SK-N-SH (cell line): ENCODE data around the gene FEM1B. TPM values are rescaled to one million over a fixed set of nuclear protein-coding genes. Genes with fewer than 3 reads are reported as not detected.

ENCODE experiments used
- CTCF ChIA-PET: fragments of 300-600, 350-600 bp; formaldehyde crosslinking; extraction: SDS; loops from one replicate; lab custom pipeline; 2021; lab: Yijun Ruan, JAX
- POLR2A ChIA-PET: fragments of 350-600 bp; sonication (Branson Sonifier 250); formaldehyde crosslinking; extraction: SDS; loops from one replicate; lab custom pipeline; 2020; ENCODE audit warnings: antibody characterized with exemption, inconsistent platforms; lab: Yijun Ruan, JAX
- DNase-seq: peaks from one replicate; pipeline ENCODE4 v3.0.0; 2012
- H2AFZ ChIP-seq: fragments of 200-600 bp; sonication (generic); 2 replicates; pipeline ENCODE4 v1.8.1; 2016; ENCODE audit warnings: antibody characterized with exemption, mild to moderate bottlenecking, low read depth
- H3F3A ChIP-seq: fragments of 200-600 bp; sonication (generic); replicated peaks from 2 replicates; pipeline ENCODE3; 2016; ENCODE audit warnings: antibody characterized with exemption, mild to moderate bottlenecking; ENCODE audit not compliant: insufficient read depth
- H3K27ac ChIP-seq, 2 experiments: fragments of 200-500 bp in 1 of 2; fragments of 200-600 bp in 1 of 2; sonication (Bioruptor generic) in 1 of 2; sonication (generic), shearing (Covaris generic) in 1 of 2; 2 replicates each; pipeline versions ENCODE4 v1.5.1 to v1.6.1; 2014 to 2016; ENCODE audit warnings: low read depth in 2 of 2, inconsistent platforms in 1 of 2, low read length in 1 of 2, mild to moderate bottlenecking in 1 of 2, mixed read lengths in 1 of 2
- H3K27me3 ChIP-seq: fragments of 200-600 bp; sonication (generic), shearing (Covaris generic); 2 replicates; pipeline ENCODE4 v1.6.1; 2016; ENCODE audit warnings: mixed run types; ENCODE audit not compliant: insufficient read depth
- H3K36me3 ChIP-seq, 2 experiments: fragments of 200-500 bp in 1 of 2; fragments of 200-600 bp in 1 of 2; sonication (Bioruptor generic) in 1 of 2; sonication (generic) in 1 of 2; replicated peaks in 1 of 2; 2 replicates each; pipeline versions ENCODE3 to v1.5.1; 2014 to 2016; ENCODE audit warnings: low read length in 1 of 2, mild to moderate bottlenecking in 1 of 2; ENCODE audit not compliant: insufficient read depth in 2 of 2, control insufficient read depth in 1 of 2
- H3K4me1 ChIP-seq, 2 experiments: fragments of 200-500 bp in 1 of 2; fragments of 200-600 bp in 1 of 2; sonication (Bioruptor generic) in 1 of 2; sonication (generic), shearing (Covaris generic) in 1 of 2; 2 replicates each; pipeline versions ENCODE4 v1.5.1 to v1.6.1; 2014 to 2016; ENCODE audit warnings: low read depth in 1 of 2, low read length in 1 of 2, mixed run types in 1 of 2; ENCODE audit not compliant: insufficient read depth in 2 of 2, control insufficient read depth in 1 of 2
- H3K4me2 ChIP-seq: fragments of 200-600 bp; sonication (generic), shearing (Covaris generic); 2 replicates; pipeline ENCODE4 v1.6.1; 2017; ENCODE audit warnings: mixed run types
- H3K4me3 ChIP-seq, 2 experiments: fragments of 200-500 bp in 1 of 2; fragments of 200-600 bp in 1 of 2; sonication (Bioruptor generic) in 1 of 2; sonication (generic), shearing (Covaris generic) in 1 of 2; 2 replicates each; pipeline versions ENCODE4 v1.5.1 to v1.8.1; 2014 to 2016; ENCODE audit warnings: low read depth in 2 of 2, inconsistent platforms in 1 of 2, low read length in 1 of 2, mild to moderate bottlenecking in 1 of 2, mixed read lengths in 1 of 2, moderate library complexity in 1 of 2
- H3K79me2 ChIP-seq: fragments of 200-600 bp; sonication (generic); 2 replicates; pipeline ENCODE4 v1.8.1; 2017; ENCODE audit warnings: mild to moderate bottlenecking; ENCODE audit not compliant: insufficient read depth
- H3K9ac ChIP-seq: fragments of 200-600 bp; sonication (generic); 2 replicates; pipeline ENCODE4 v1.6.1; 2017; ENCODE audit warnings: mixed run types
- H3K9me2 ChIP-seq: fragments of 200-600 bp; sonication (generic); 2 replicates; pipeline ENCODE4 v1.6.1; 2017; ENCODE audit warnings: mixed run types
- H3K9me3 ChIP-seq: fragments of 200-600 bp; sonication (generic); 2 replicates; pipeline ENCODE4 v1.6.1; 2017; ENCODE audit warnings: mixed run types, mild to moderate bottlenecking, moderate library complexity
- H4K20me1 ChIP-seq: fragments of 200-600 bp; sonication (generic); 2 replicates; pipeline ENCODE4 v1.6.1; 2017; ENCODE audit warnings: mild to moderate bottlenecking, mixed run types; ENCODE audit not compliant: insufficient read depth
- CHD2 ChIP-seq: fragments of 150-350 bp; IDR thresholded peaks from 2 replicates; pipeline ENCODE4 v1.6.1; 2018; ENCODE audit warnings: low read length; ENCODE audit not compliant: partially characterized antibody
- EP300 ChIP-seq, 2 experiments: IDR thresholded peaks; 2 replicates each; pipeline versions ENCODE4 v1.4.0 to v1.6.1; 2012; ENCODE audit warnings: borderline replicate concordance in 1 of 2, low read depth in 1 of 2, low read length in 1 of 2
- EZH2phosphoT487 ChIP-seq: fragments of 200-600 bp; sonication (generic); IDR thresholded peaks from 2 replicates; pipeline ENCODE4 v1.6.1; 2017; ENCODE audit warnings: low read depth, mixed run types, mild to moderate bottlenecking, antibody characterized with exemption, moderate library complexity, borderline replicate concordance
- FOSL2 ChIP-seq: IDR thresholded peaks from 2 replicates; pipeline ENCODE4 v1.4.0; 2012; ENCODE audit warnings: low read depth, mild to moderate bottlenecking, moderate library complexity, borderline replicate concordance
- FOXJ3 ChIP-seq: sonication (generic); formaldehyde crosslinking; IDR thresholded peaks from 2 replicates; pipeline ENCODE4 v1.5.1; 2020; ENCODE audit warnings: mild to moderate bottlenecking, missing genetic modification reagents
- GABPA ChIP-seq: IDR thresholded peaks from 2 replicates; pipeline ENCODE4 v1.4.0; 2012; ENCODE audit warnings: low read depth, mild to moderate bottlenecking
- MAX ChIP-seq: IDR thresholded peaks from 2 replicates; pipeline ENCODE4 v1.4.0; 2012; ENCODE audit warnings: low read depth
- MEF2A ChIP-seq: IDR thresholded peaks from 2 replicates; pipeline ENCODE4 v1.4.0; 2012; ENCODE audit warnings: low read depth, borderline replicate concordance
- PBX3 ChIP-seq: IDR thresholded peaks from 2 replicates; pipeline ENCODE4; 2012
- RAD21 ChIP-seq: IDR thresholded peaks from 2 replicates; pipeline ENCODE4 v1.6.1; 2012; ENCODE audit warnings: mild to moderate bottlenecking, low read length
- RCOR1 ChIP-seq: fragments of 150-350 bp; IDR thresholded peaks from 2 replicates; pipeline ENCODE4 v1.6.1; 2017; ENCODE audit warnings: antibody characterized with exemption, low read length
- RXRA ChIP-seq: IDR thresholded peaks from 2 replicates; pipeline ENCODE4 v1.4.0; 2012; ENCODE audit warnings: low read depth, mild to moderate bottlenecking, borderline replicate concordance
- SIN3A ChIP-seq: IDR thresholded peaks from 2 replicates; pipeline ENCODE4 v1.6.1; 2012; ENCODE audit warnings: low read depth, mild to moderate bottlenecking, low read length, moderate library complexity, borderline replicate concordance
- TEAD4 ChIP-seq: IDR thresholded peaks from 2 replicates; pipeline ENCODE4 v1.4.0; 2012; ENCODE audit warnings: mild to moderate bottlenecking, borderline replicate concordance; ENCODE audit not compliant: insufficient read depth
- USF2 ChIP-seq: fragments of 150-350 bp; IDR thresholded peaks from 2 replicates; pipeline ENCODE4 v1.6.1; 2017; ENCODE audit warnings: antibody characterized with exemption, low read length, low read depth, borderline replicate concordance
- YY1 ChIP-seq: IDR thresholded peaks from 2 replicates; pipeline ENCODE4 v1.4.0; 2012; ENCODE audit warnings: low read depth, mild to moderate bottlenecking
- ZBTB33 ChIP-seq: IDR thresholded peaks from 2 replicates; pipeline ENCODE4 v1.4.0; 2012; ENCODE audit warnings: low read depth, borderline replicate concordance
- WGBS: methylation state at CpG from one replicate; pipeline ENCODE4 v1.1.6; 2017; ENCODE audit warnings: low lambda C conversion rate; 5-methylcytosine and 5-hydroxymethylcytosine counted together
- polyA plus RNA-seq, 3 experiments: library from polyadenylated mRNA; depleted of rRNA; stranded (reverse); fragments of >200 nt; gene quantifications; 2 replicates each; pipeline ENCODE4 v1.2.3, GENCODE V29; 2012

The FEM1B gene
- polyA plus RNA-seq, 1 of the 3 experiments (the other 2 are of a cell fraction): 14.0 TPM

- Histone ChIP-seq H3K9me3 (no peaks in the 10 kb centered on the region), H3K9ac (no peak overlapping the region), H3K9me2 (no peaks in the 10 kb centered on the region), H2AFZ (no peak overlapping the region), H3K4me3 (no peak overlapping the region), H4K20me1 (no peaks in the 10 kb centered on the region), H3K27me3 (no peaks in the 10 kb centered on the region), H3K27ac (no peak overlapping the region), H3F3A (no peaks in the 10 kb centered on the region), H3K79me2 (no peaks in the 10 kb centered on the region), H3K4me1 (peaks cover 0 to 9% of the 10 kb centered on the region in 2 experiments; a peak in 1 of 4 replicates), H3K4me2 (no peak overlapping the region), H3K36me3 (no peaks in the 10 kb centered on the region)
- CTCF ChIA-PET: interaction anchor here (1.2 to 8.0 kb wide), 3 partner anchors 9 to 62 kb away, joined by 3 to 75 read pairs (median 15); no protein-coding TSS in a partner anchor
- TF ChIP-seq SIN3A (no peak), MAX (no peak), PBX3 (no peak), EZH2phosphoT487 (no peak), CHD2 (no peak), RCOR1 (no peak), ZBTB33 (no peak), EP300 (IDR thresholded peaks at IDR 0.05; ENCODE audit: borderline replicate concordance in 1 of 2, low read depth in 1 of 2, low read length in 1 of 2) (no peak), RXRA (no peak), RAD21 (no peak)
- POLR2A ChIA-PET: no interaction called here
- WGBS: 67% methylated on average over 1 of the region's 1 CpG
- peak; percentile 2 for DNase-seq
Observed at GRCh38 chr15:68315035-68315434, 37.5 kb downstream of the FEM1B start.

- Histone ChIP-seq H3K9me3 (no peaks in the 10 kb centered on the region), H3K4me1 (peaks cover 0 to 4% of the 10 kb centered on the region in 2 experiments; a peak in 1 of 4 replicates), H3K4me3 (no peak overlapping the region), H3K9me2 (no peaks in the 10 kb centered on the region), H3K4me2 (no peak overlapping the region), H3K9ac (no peak overlapping the region), H3K79me2 (no peaks in the 10 kb centered on the region), H2AFZ (no peak overlapping the region), H4K20me1 (no peaks in the 10 kb centered on the region), H3K27ac (no peak overlapping the region), H3K36me3 (no peaks in the 10 kb centered on the region), H3F3A (no peaks in the 10 kb centered on the region), H3K27me3 (no peaks in the 10 kb centered on the region)
- ChIA-PET CTCF (interaction anchor here (1.2 to 8.0 kb wide), 3 partner anchors 10 to 63 kb away, joined by 3 to 75 read pairs (median 15); no protein-coding TSS in a partner anchor), POLR2A (no interaction called here)
- no peak for DNase-seq
- 97% methylated on average over 11 of the region's 11 CpGs for WGBS
- TF ChIP-seq RAD21 (no peak), MEF2A (no peak), TEAD4 (no peak), SIN3A (no peak), PBX3 (no peak), MAX (no peak), FOSL2 (no peak), FOXJ3 (no peak), EP300 (IDR thresholded peaks at IDR 0.05; ENCODE audit: borderline replicate concordance in 1 of 2, low read depth in 1 of 2, low read length in 1 of 2) (no peak), RCOR1 (no peak), USF2 (no peak), YY1 (no peak), GABPA (no peak), ZBTB33 (no peak)
Observed at GRCh38 chr15:68315495-68316031, 38.0 kb downstream of the FEM1B start.
